NCI-H2107 (cell line): ENCODE data around the gene JSRP1.

Experiments used
- DNase-seq: peaks from one replicate; lab custom pipeline; 2025; lab: John Stamatoyannopoulos, UW

Gene JSRP1

GRCh38 chr19:2255982-2256685 lies at the start of gene JSRP1:
Gene JSRP1 (minus strand): TSS chr19:2256417. CDS start chr19:2255314, 1,103 bp downstream.
- no peak for DNase-seq

DNA sequence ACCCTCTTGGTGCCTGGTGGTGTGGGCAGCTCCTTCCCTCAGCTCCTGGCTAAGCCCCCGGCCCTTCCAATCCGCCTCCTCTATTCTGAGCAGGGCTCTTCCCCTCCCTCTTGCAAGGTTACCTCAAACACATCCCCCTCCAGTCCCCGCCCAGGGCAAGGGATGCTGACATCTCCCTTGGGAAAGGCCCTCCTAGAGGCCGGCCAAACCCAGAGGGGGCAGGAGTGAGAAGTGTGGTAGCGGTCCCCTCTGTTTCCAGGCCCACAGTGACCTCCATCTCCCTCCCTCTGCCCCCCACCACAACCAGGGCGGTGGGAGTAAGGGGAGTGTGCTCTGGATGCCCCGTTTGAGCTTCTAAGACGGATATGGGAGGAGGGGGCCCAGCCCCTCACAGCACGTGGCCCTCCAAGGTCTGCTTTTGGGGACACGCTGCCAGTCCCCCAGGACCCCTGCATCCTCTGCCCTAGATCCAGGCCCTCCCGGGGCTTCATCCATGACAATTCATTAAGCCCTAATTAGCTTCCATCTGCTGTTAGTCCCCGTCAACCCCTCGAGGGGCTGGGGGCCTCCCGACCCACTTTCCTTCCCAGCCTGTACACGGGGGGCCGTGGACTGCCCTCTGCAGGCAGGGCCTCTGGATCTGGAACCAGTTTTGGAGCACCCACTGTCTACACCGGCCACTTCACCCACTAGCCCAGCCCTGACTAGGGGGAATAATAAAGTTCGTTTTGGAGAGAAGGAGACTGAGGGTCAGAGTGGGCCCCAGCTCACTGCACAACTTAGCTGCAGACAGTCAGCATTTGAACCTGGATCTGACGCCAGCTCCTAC lies 49.4 kb upstream of the JSRP1 start:
- no peak for DNase-seq

DNA sequence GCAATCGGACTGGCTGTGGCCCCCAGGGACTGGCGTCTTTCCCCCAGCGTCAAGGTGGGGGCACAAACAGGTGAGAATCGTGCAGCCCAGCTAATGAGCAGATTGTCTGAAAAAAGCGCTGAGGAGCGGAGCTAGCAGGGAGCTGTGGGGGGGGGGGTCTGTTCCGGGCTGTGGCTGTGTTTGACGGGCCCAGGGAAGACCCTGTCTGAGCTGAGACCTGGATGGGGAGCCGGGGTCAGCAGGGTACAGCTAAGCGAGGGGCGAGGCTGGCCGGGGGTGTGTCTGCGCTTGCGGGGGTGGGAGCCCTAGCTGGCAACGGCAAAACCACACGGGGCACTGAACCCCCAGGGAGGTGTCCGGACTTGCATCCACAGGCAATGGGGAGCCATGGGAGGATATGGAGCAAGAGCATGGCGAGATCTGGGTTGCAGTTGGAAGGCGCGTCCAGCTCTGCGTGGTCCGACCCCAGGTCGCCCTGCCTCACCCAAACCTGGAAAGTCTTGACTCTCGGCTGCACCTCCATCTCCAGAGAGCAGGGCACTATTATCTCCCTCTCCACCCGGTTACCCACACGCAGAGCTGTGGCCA lies 47.1 kb upstream of the JSRP1 start:
- DNase-seq: no peak

DNA sequence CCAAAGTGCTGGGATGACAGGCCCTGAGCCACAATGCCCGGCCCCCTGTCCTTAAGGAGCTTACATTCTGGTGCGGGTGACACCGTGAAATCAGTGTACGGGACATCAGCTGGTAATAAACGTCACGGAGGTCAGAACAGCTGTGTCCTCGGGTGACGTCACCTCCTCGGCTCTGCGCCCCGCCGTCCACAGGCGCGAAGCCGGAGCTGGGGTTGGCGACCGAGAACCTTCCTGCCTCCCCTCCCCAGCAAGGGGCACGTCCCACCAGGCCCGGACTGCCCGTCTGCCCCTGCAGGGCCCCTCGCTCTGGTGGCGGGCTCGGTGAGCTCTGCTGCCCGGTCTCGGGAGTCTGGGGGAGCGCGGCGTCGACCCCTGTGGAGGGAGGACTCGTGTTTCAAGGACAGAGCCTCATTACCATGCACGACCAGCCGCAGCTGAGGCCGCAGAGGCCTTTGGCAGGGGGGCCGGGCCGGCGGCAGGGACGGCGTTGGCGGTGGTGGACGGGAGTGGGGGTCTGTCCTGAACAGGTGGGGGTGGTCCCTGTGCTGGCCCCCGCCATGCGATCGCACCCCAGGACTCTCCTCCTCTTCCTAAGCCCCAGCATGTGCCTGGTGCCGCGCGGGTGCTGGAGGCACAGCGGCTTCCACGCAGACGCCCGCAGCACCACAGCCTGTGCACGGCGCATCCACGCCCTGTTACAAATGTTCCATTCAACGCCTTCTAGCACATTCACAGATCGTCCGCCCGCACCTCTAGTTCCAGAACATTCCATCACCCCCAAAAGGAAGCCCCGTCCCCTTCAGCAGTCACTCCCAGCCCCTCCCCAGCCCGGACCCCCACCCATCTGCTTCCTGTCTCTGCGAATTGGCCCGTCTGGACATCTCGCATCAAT lies 46.3 kb upstream of the JSRP1 start:
- no peak for DNase-seq

DNA sequence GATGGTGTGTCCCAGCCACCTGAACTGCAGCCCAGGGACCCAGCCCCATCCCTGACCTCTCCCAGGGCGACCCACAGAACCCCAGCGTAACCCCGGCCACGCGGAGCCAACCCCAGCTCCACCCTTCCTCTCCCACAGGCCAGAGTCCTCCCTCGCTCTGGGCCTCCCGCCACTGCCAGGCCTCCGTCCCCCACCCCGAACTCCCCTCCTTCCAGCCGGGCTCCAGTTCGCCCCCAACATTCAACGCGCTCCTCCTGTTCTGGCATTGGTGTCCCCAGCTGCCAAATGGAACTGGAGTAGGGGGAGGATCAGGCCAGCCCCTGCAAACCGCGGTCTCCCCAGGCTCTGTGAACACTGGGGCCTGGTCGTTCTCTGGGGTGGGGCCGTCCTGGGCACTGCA lies 44.3 kb upstream of the JSRP1 start:
- DNase-seq: no peak

- DNase-seq: no peak
Observed at GRCh38 chr19:2296141-2296540, 39.9 kb upstream of the JSRP1 start.

GRCh38 chr19:2294687-2295335 lies 38.6 kb upstream of the JSRP1 start:
- DNase-seq: no peak

DNA sequence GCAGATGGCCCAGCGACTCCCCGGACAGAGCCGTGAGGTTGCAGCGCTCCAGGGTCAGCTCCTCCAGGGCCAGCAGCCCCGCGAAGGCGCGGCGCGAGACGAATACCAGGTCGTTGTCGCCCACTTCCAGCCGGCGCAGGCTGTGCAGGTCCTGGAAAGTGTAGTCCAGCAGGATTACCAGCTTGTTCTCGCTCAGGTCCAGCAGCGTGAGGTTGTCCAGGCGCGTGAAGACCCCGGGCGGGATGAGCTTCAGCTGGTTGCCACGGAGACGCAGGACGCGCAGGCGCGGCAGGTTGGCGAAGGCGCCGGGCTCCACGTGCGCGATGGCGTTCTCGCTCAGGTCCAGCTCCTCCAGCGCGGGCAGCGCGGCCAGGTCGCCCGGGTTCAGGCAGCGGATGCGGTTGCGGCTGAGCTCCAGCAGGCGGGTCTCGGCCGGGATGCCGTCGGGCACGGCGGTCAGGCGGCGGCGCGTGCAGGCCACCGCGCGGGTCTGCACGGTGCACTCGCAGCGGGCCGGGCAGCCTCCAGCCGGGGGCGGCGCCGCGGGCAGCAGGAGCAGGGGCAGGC lies 35.1 kb upstream of the JSRP1 start:
- no peak for DNase-seq

- DNase-seq: no peak
Observed at GRCh38 chr19:2290441-2291184, 34.4 kb upstream of the JSRP1 start.

- DNase-seq: no peak
Observed at GRCh38 chr19:2289714-2290435, 33.7 kb upstream of the JSRP1 start.

DNA sequence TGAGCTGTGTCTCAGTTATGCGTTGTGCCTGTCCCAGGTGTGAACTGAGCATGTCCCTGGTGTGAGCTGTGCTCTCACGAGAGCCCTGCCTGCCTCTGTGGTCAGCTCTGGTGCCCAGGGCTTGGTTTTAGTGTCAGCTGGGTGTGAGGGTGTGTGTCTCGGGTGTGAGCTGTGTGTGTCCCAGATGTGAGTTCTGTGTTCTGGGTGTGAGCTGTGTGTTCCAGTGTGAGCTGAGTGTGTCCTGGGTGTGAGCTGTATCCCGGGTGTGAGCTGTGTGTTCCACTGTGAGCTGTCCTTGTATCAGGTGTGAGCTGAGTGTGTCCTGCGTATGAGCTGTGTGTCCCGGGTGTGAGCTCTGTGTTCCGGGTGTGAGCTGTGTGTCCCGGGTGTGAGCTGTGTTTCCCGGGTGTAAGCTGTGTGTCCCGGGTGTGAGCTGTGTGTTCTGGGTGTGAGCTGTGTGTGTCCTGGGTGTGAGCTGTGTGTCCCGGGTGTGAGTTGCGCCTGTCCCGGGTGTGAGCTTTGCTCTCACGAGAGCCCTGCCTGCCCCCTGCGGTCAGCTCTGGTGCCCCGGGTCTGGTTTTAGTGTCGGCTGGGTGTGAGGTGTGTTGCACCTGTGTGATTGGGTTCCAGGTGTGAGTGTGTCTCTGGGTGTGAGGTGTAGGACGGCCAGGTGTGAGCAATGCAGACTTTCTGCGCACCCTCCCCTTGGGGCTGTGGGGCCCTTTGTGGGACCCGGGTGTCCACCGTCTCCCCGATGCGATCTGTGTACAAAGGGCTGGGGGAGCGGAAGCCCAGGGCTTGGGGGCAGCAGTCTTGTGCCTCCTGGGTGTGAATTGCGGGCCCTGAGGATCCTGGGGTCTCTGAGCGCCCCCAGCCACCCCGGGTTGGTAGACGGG lies 32.8 kb upstream of the JSRP1 start:
- no peak for DNase-seq

GRCh38 chr19:2288338-2288817 lies 32.2 kb upstream of the JSRP1 start:
- no peak for DNase-seq

DNA sequence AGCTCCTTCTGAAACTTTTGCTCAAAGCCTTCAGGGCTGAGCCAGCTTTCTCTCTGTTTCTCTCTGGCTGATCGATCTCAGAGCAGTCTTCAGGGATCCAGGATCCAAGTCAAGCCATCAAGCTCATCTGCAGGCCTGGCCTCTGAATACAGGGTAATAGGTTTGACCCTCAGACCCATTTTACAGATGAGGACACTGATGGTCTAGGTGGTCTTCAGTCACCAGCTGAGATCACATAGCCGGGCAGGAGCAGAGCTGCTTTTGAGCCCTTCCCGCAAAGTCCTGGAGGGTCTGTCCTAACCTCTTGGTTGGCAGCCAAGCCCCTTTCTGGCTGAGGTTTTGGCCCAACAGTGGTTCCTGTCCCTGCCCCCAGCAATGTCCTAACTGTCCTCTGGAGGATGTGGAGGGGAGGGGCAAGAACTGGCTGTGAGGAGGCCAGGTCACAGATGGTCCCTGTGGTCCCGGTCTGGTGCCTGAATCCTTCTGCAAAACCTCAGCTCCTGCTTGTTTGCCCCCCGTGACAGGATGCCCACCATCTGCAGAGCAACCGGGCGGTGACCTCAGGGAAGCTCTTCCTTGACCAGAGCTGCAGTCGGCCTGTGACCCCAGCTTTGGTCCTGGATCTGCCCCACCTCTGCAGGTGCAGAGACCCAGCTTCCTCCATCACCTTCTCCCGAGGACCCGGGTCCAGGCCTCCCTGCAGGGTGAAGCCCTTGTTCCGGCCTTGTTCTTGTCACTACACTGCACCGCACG lies 31.5 kb upstream of the JSRP1 start:
- DNase-seq: no peak

- no peak for DNase-seq
Observed at GRCh38 chr19:2286402-2287140, 30.4 kb upstream of the JSRP1 start.

DNA sequence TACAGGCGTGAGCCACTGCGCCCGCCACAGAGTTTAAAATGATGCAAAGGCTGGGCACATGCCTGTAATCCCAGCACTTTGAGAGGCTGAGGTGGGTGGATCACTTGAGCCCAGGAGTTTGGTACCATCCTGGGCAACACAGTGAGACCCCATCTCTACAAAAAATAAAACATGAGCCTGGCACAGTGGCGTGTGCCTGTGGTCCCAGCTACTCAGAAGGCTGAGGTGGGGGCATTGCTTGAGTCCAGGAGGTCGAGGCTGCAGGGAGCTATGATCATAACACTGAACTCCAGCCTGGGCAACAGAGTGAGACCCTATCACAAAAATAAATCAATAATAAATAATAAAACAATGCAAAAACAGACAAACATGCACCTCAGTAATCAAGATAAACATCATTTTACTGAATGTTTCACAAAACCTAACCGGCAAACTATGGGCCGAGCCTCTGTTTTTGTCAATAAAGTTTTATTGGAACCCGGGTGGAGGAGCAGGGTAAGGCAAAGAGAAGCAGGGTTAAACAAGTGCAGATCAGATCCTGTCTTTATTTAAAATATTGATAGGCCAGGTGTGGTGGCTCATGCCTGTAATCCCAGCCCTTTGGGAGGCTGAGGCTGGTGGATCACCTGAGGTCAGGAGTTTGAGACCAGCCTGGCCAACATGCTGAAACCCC lies 27.8 kb upstream of the JSRP1 start:
- DNase-seq: no peak

DNA sequence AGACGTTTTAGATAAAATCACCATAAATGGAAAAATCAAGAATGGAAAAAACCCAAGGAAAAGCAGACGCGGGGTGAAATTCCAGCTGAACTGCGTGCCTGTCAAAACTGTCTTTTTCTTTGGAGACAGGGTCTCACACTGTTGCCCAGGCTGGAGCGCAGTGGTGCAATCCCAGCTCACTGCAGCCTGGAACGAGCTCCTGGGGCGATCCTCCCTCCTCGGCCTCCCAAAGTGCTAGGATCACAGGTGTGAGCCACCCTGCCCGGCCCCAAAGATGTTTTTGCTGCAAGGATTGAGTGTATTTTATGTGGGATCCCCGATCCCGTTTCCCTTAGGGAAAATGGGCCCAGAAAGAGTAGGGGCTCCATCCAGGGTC lies 26.6 kb upstream of the JSRP1 start:
- DNase-seq: no peak
